Lower lobe of right lung (tissue), 2 donors: ENCODE results near the gene FARS2. TPM values are rescaled to one million over a fixed set of nuclear protein-coding genes. Genes with fewer than 3 reads are reported as not detected.

ENCODE experiments used
- ATAC-seq, 2 donors: fragments of 200-7000 bp; cut with Tn5 transposase; one replicate each; pipeline ENCODE4 v1.9.1; 2020 to 2022; ENCODE audit warnings: mild to moderate bottlenecking in 2 of 2, moderate library complexity in 2 of 2
- DNase-seq: peaks from one replicate; pipeline ENCODE4 v3.0.0-alpha.2; 2020
- H3K27ac ChIP-seq: fragments of 200-600 bp; one replicate; pipeline ENCODE4 v1.8.0; 2022
- H3K27me3 ChIP-seq: fragments of 200-600 bp; one replicate; pipeline ENCODE4 v1.8.0; 2022; ENCODE audit warnings: low read depth
- H3K36me3 ChIP-seq: fragments of 200-600 bp; one replicate; pipeline ENCODE4 v1.8.0; 2022; ENCODE audit warnings: mild to moderate bottlenecking
- H3K4me1 ChIP-seq: fragments of 200-600 bp; one replicate; pipeline ENCODE4 v1.8.0; 2022
- H3K4me3 ChIP-seq: fragments of 200-600 bp; one replicate; pipeline ENCODE4 v1.8.0; 2022; ENCODE audit warnings: mild to moderate bottlenecking
- H3K9me3 ChIP-seq: fragments of 200-600 bp; one replicate; pipeline ENCODE4 v1.8.0; 2022
- intact Hi-C: fragments of 100-400 bp; cut with DNase I; formaldehyde crosslinking; loops from one replicate; pipeline ENCODE4 v1.11.0; 2022
- total RNA-seq: library from RNA; stranded (reverse); fragmentation: NEBNext Ultra II Directional; extraction: Animal tissue kit (Norgen Biotek cat#: 25700); gene quantifications from one replicate; pipeline ENCODE4 v1.2.1, GENCODE V29; 2021
- TF ChIP-seq, protein P1 (sequence below): fragments of 200-600 bp; IDR thresholded peaks from one replicate; pipeline ENCODE4 v1.8.0; 2022; ENCODE audit warnings: antibody characterized with exemption, mild to moderate bottlenecking
- donor health status: DM: no; HTN: yes; CAD: no; lungs with severe emphysema.

FARS2 gene
- total RNA-seq, 1 donor from 2014 or later = 17.0 TPM

DNA sequence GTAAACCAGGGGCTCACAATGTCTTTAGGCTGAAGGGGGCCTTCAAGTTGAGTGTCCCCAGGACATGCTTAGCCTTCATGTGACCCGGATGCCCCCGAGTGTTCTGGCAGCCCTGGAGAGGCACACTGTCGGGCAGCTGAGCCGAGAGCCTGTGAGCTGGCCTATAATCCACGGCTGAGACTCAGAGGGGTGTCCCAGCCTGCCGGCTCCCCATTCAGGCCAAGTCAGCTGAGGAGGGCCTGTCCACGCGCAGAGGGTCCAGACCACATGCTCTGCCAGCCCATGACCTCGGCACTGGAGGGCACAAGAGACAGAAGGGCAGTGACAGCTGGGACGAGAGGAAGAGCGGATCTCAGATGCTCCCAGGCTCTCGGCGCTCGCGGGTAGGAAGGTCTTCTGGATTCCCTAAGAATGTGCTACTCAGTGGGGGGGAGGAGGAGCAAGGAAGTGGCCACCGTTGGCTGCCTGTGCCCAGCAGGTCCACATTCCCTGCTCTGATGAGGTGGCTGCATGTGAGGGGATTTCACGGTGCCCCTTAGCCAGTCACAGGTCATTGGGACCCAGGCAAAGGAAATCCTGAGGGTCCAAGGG is 520.7 kb downstream of the FARS2 start:
- ATAC-seq = no peak
- Histone ChIP-seq H3K27ac (no peak overlapping the region), H3K36me3 (no peaks in the 10 kb centered on the region), H3K4me1 (no peaks in the 10 kb centered on the region), H3K27me3 (no peaks in the 10 kb centered on the region), H3K4me3 (no peak overlapping the region), H3K9me3 (no peaks in the 10 kb centered on the region)
- TF ChIP-seq, protein P1, sequence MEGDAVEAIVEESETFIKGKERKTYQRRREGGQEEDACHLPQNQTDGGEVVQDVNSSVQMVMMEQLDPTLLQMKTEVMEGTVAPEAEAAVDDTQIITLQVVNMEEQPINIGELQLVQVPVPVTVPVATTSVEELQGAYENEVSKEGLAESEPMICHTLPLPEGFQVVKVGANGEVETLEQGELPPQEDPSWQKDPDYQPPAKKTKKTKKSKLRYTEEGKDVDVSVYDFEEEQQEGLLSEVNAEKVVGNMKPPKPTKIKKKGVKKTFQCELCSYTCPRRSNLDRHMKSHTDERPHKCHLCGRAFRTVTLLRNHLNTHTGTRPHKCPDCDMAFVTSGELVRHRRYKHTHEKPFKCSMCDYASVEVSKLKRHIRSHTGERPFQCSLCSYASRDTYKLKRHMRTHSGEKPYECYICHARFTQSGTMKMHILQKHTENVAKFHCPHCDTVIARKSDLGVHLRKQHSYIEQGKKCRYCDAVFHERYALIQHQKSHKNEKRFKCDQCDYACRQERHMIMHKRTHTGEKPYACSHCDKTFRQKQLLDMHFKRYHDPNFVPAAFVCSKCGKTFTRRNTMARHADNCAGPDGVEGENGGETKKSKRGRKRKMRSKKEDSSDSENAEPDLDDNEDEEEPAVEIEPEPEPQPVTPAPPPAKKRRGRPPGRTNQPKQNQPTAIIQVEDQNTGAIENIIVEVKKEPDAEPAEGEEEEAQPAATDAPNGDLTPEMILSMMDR = no peak
- DNase-seq = no peak
- intact Hi-C loops = no loop called here

DNA sequence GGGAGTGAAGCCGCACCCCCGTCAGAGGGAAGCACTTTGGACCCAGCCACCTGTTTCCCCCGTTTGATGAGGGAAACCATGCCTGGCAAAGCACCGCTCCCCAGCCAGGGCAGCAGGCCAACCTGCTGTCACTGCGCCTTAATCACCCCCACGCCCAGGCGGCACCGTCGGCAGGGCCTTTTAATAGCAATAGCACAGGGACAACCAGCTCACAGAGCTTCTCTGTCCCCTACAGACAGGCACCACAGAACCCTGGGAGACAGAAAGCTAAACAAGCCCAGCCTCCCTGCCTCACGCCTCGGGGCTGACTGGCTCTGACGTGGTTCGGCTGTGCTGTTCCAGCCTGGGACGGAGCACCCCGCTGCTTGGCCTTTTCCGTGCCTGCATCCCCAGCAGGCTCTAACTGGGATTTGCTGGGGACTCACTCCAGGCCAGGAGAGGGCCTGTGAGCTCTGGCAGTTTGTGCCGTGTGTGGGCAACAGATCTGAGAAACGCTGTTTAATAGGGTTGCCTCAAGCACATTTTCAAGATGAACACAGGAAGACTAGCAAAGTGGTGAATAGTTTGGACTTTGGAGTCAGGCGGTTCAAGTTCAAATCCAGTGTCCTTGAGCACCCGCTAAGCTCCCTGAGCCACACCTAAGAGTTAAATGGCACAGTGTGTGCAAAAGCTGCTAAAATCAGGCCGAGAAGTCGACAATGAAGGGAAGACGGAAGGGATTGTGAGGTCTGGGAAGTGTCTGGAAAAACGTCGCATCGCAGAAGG is 521.7 kb downstream of the FARS2 start:
- no peak for DNase-seq
- TF ChIP-seq, protein P1 = no peak
- no peak for ATAC-seq

DNA sequence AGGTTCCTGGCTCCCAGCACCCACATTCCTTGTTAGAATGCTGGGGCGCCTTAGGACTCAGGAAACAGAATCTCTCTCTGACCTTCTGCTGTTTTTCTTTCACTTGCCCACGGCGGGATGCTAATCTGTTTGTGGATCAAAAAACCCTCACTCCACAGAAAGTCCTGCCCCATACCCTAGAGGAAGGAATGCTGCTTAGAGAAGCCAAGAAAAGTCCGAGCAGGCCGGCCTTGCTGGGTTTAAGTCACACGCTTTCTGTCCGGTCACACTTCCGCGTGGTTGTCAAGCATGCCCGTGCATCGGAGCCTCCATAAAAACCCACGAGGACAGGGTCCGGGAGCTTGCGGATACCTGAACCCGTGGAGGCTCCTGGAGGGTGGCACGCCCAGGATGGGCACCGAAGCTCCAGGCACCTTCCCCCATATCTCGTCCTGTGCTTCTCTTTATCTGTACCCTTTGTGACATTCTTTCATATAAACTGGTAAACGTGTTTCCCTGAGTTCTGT is 522.3 kb downstream of the FARS2 start:
- intact Hi-C loops = no loop called here
- no peak overlapping the region for H3K27ac ChIP-seq
- no peaks in the 10 kb centered on the region for H3K9me3 ChIP-seq
- ATAC-seq (no peak), DNase-seq (no peak)
- H3K4me1 ChIP-seq = no peaks in the 10 kb centered on the region
- no peaks in the 10 kb centered on the region for H3K36me3 ChIP-seq
- TF ChIP-seq, protein P1 = no peak
- H3K27me3 ChIP-seq = no peaks in the 10 kb centered on the region
- no peak overlapping the region for H3K4me3 ChIP-seq

More for the DNA sequence above, 521.7 kb downstream of the FARS2 start:
- Histone ChIP-seq H3K4me3 (no peak overlapping the region), H3K36me3 (no peaks in the 10 kb centered on the region), H3K27me3 (no peaks in the 10 kb centered on the region), H3K4me1 (no peaks in the 10 kb centered on the region), H3K27ac (no peak overlapping the region), H3K9me3 (no peaks in the 10 kb centered on the region)
- intact Hi-C loops = no loop called here

DNA sequence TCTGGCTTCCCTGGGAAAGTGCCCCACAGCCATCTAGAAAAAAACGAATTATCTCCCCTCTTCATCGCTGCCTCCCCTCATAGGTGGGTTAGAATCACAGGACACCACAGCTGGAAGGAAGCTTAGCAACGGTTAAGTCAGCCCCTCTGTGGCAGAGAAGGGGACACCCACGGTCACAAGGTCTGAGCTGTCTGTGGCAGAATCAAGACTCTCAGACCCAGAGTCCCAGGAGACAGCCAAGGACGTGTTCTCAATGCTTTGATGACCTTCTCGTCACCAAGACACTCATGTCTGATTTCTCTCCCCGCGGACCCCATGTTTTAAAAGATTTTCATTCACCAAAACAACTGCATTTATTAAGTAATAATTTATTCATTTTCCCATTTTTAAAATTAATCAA is 523.9 kb downstream of the FARS2 start:
- H3K27ac ChIP-seq = no peak overlapping the region
- no peak for DNase-seq
- no peaks in the 10 kb centered on the region for H3K4me1 ChIP-seq
- TF ChIP-seq, protein P1 = no peak
- H3K9me3 ChIP-seq = no peaks in the 10 kb centered on the region
- no peaks in the 10 kb centered on the region for H3K27me3 ChIP-seq
- ATAC-seq = no peak
- intact Hi-C loops = no loop called here
- H3K4me3 ChIP-seq = no peak overlapping the region
- no peaks in the 10 kb centered on the region for H3K36me3 ChIP-seq

DNA sequence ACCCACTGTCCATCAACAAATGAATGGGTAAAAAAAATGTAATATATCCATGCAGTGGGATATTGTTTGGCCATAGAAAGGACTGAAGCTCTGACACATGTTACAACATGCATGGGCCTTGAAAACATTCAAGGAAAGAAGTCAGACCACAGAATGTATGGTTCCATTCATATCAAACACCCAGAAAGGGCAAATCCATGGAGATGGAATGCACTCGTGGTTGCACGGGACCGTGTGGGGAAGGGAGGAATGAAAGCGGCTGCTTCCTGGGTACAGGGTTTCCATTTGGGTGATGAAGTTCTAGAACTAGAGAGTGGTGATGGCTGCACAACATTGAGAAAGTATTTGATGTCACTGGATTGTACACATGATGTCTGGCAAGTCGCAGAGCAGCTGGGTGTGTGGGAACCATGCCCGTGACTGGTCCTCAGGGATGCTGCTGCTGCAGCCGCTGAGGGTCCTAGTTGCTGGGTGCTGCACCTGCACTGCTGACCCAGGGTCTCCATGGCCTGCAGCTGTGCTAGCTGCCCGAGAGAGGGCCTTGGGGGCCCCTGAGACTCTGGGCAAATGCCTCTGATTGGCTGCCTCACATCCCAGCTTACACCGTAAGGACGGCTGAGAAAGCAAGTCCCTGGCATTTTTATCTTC is 525.1 kb downstream of the FARS2 start:
- Histone ChIP-seq H3K4me3 (no peak overlapping the region), H3K36me3 (no peaks in the 10 kb centered on the region), H3K4me1 (no peaks in the 10 kb centered on the region), H3K27ac (no peak overlapping the region), H3K27me3 (no peaks in the 10 kb centered on the region), H3K9me3 (no peaks in the 10 kb centered on the region)
- no peak for DNase-seq
- TF ChIP-seq, protein P1 = no peak
- no peak for ATAC-seq
- intact Hi-C loops = no loop called here
